Spleen (tissue), 11 donors: ENCODE results near the gene UBASH3B. TPM values are rescaled to one million over a fixed set of nuclear protein-coding genes. Genes with fewer than 3 reads are reported as not detected.
A peak's percentile ranks its signal among the peaks of the same experiment; 100 is the strongest.

Experiments used
- DNase-seq: peaks from one replicate; pipeline ENCODE4 v3.0.0-alpha.2; 2020
- H3K27ac ChIP-seq, 8 donors: fragments of 200-600 bp; sonication (generic) in 7 of 8; 1 replicate in 4 of 8; 2 replicates in 4 of 8; pipeline versions ENCODE4 v1.5.0 to v1.8.0; 2016 to 2021; ENCODE audit warnings: inconsistent platforms in 4 of 8, mild to moderate bottlenecking in 4 of 8, moderate library complexity in 1 of 8
- H3K27me3 ChIP-seq, 7 donors: fragments of 200-600 bp; sonication (generic) in 6 of 7; replicated peaks in 1 of 7; 1 replicate in 4 of 7; 2 replicates in 3 of 7; pipeline versions ENCODE4 v1.5.0 to v1.8.0; 2016 to 2021; ENCODE audit warnings: inconsistent platforms in 3 of 7, mild to moderate bottlenecking in 1 of 7
- H3K36me3 ChIP-seq, 6 donors: fragments of 200-600 bp; sonication (generic) in 5 of 6; 1 replicate in 4 of 6; 2 replicates in 2 of 6; pipeline versions ENCODE4 v1.5.0 to v1.8.0; 2016 to 2021; ENCODE audit warnings: inconsistent platforms in 2 of 6
- H3K4me1 ChIP-seq, 6 donors: fragments of 200-600 bp; sonication (generic) in 5 of 6; 1 replicate in 3 of 6; 2 replicates in 3 of 6; pipeline versions ENCODE4 v1.5.0 to v1.8.0; 2016 to 2021; ENCODE audit warnings: inconsistent platforms in 3 of 6
- H3K4me3 ChIP-seq, 8 donors: fragments of 200-600 bp; sonication (generic) in 7 of 8; 1 replicate in 4 of 8; 2 replicates in 4 of 8; pipeline versions ENCODE4 v1.5.0 to v1.8.0; 2016 to 2021; ENCODE audit warnings: inconsistent platforms in 4 of 8, mild to moderate bottlenecking in 4 of 8, moderate library complexity in 2 of 8
- H3K9me3 ChIP-seq, 8 donors: fragments of 200-600 bp; sonication (generic) in 7 of 8; 1 replicate in 4 of 8; 2 replicates in 4 of 8; pipeline versions ENCODE4 v1.5.0 to v1.8.0; 2016 to 2021; ENCODE audit warnings: inconsistent platforms in 4 of 8
- CTCF ChIP-seq, 11 experiments: fragments of 200-600 bp in 7 of 11; fragments of 450-650 bp in 4 of 11; sonication (generic) in 4 of 11; IDR thresholded peaks in 8 of 11; conservative IDR thresholded peaks in 3 of 11; 1 replicate in 7 of 11; 2 replicates in 4 of 11; pipeline versions ENCODE4 v1.4.0 to v1.8.0; 2016 to 2021; ENCODE audit warnings: antibody characterized with exemption in 11 of 11, inconsistent platforms in 4 of 11, mild to moderate bottlenecking in 1 of 11
- POLR2A ChIP-seq, 3 donors: fragments of 450-650 bp; IDR thresholded peaks; one replicate each; pipeline ENCODE4 v1.5.1; 2017; ENCODE audit warnings: antibody characterized with exemption in 3 of 3, mild to moderate bottlenecking in 1 of 3
- POLR2AphosphoS5 ChIP-seq, 3 donors: sonication (generic); formaldehyde crosslinking; IDR thresholded peaks; one replicate each; pipeline ENCODE4 v1.5.1; 2017; ENCODE audit warnings: antibody characterized with exemption in 3 of 3
- WGBS, 5 donors: extraction: QIAGEN DNeasy Blood & Tissue Kit in 3 of 5; methylation state at CpG; one replicate each; pipeline versions ENCODE4 v1.1.5 to v1.1.7; 2013 to 2018; 5-methylcytosine and 5-hydroxymethylcytosine counted together
- intact Hi-C: fragments of 100-400 bp; cut with DNase I; formaldehyde crosslinking; loops from one replicate; pipeline ENCODE4 v1.15.0; 2023; ENCODE audit warnings: low total_unique reads
- polyA plus RNA-seq, 3 donors: library from polyadenylated mRNA; stranded (reverse); fragments of 200-250 nt; gene quantifications; one replicate each; pipeline ENCODE4 v1.2.1, GENCODE V29; 2013
- total RNA-seq, 7 donors: library from RNA; depleted of rRNA in 3 of 7; stranded (reverse); fragments of >200 nt in 3 of 7; fragmentation: NEBNext Ultra II Directional in 4 of 7; extraction: Animal tissue kit (Norgen Biotek cat#: 25700) in 4 of 7; gene quantifications; one replicate each; pipeline versions ENCODE4 v1.1.0 to v1.2.1, GENCODE V29; 2016 to 2021
- donor health status: healthy with polysubstance abuse.
- donor health status: DM: no; HTN: no; CAD: no; lungs with moderate emphysema.
- donor health status: DM: no; HTN: no; CAD: no.
- donor health status: Bipolar disorder and iron deficiency.
- donor health status: healthy.
- donor health status: DM: no; HTN: no; CAD: no.
- donor health status: DM: yes; HTN: yes; CAD: no.

Gene UBASH3B
- total and polyA plus RNA-seq, 10 donors: 4.4 to 190 (median 77.9) TPM

GRCh38 chr11:122758339-122758738, 102.8 kb downstream of the UBASH3B start:
- no peak for TF ChIP-seq CTCF (IDR thresholded peaks at IDR 0.05 in 8 of 11, conservative IDR thresholded peaks at IDR 0.05 in 3 of 11)
- TF ChIP-seq POLR2AphosphoS5 (IDR thresholded peaks at IDR 0.05): no peak
- no peak for TF ChIP-seq POLR2A (IDR thresholded peaks at IDR 0.05)
- Histone ChIP-seq H3K9me3 (no peaks in the 10 kb centered on the region), H3K4me3 (no peak overlapping the region), H3K27ac (peak overlapping the region in 3 of 8 donors; percentile 2 to 41 (median 25)), H3K4me1 (peaks cover 26 to 81% (median 49%) of the 10 kb centered on the region in 6 donors), H3K27me3 (no peaks in the 10 kb centered on the region), H3K36me3 (no peaks in the 10 kb centered on the region)
- intact Hi-C loops: loop anchor here (5.0 kb wide), 1 partner anchor 126 kb away; no protein-coding TSS in a partner anchor
- WGBS, 5 donors: 74 to 90% (median 80%) methylated on average over 8 of the region's 8 CpGs
- no peak for DNase-seq

GRCh38 chr11:122758974-122759373, 103.5 kb downstream of the UBASH3B start:
- 35 to 53% (median 41%) methylated on average over 5 of the region's 5 CpGs for WGBS, 5 donors
- no peak for TF ChIP-seq POLR2AphosphoS5 (IDR thresholded peaks at IDR 0.05)
- TF ChIP-seq POLR2A (IDR thresholded peaks at IDR 0.05): no peak
- TF ChIP-seq CTCF (IDR thresholded peaks at IDR 0.05 in 8 of 11, conservative IDR thresholded peaks at IDR 0.05 in 3 of 11): no peak
- Histone ChIP-seq H3K4me1 (peaks cover 26 to 79% (median 47%) of the 10 kb centered on the region in 6 donors), H3K36me3 (no peaks in the 10 kb centered on the region), H3K27ac (peak overlapping the region in 3 of 8 donors; percentile 2 to 41 (median 25)), H3K4me3 (no peak overlapping the region), H3K9me3 (no peaks in the 10 kb centered on the region), H3K27me3 (no peaks in the 10 kb centered on the region)
- intact Hi-C loops: loop anchor here (5.0 kb wide), 1 partner anchor 127 kb away; no protein-coding TSS in a partner anchor
- DNase-seq: no peak

GRCh38 chr11:122763108-122763507, 107.6 kb downstream of the UBASH3B start:
- Histone ChIP-seq H3K36me3 (no peaks in the 10 kb centered on the region), H3K4me3 (no peak overlapping the region), H3K9me3 (no peaks in the 10 kb centered on the region), H3K27ac (no peak overlapping the region), H3K27me3 (no peaks in the 10 kb centered on the region), H3K4me1 (peaks cover 0 to 43% (median 12%) of the 10 kb centered on the region in 6 donors)
- intact Hi-C loops: no loop called here
- TF ChIP-seq POLR2AphosphoS5 (IDR thresholded peaks at IDR 0.05) (no peak), CTCF (IDR thresholded peaks at IDR 0.05 in 8 of 11, conservative IDR thresholded peaks at IDR 0.05 in 3 of 11) (no peak), POLR2A (IDR thresholded peaks at IDR 0.05) (no peak)
- DNase-seq: no peak
- WGBS, 5 donors: 42 to 100% (median 90%) methylated on average over 2 of the region's 2 CpGs

GRCh38 chr11:122764371-122765090, 109.0 kb downstream of the UBASH3B start:
- Histone ChIP-seq H3K9me3 (no peaks in the 10 kb centered on the region), H3K4me3 (no peak overlapping the region), H3K27ac (no peak overlapping the region), H3K27me3 (no peaks in the 10 kb centered on the region), H3K4me1 (peaks cover 0 to 29% (median 7%) of the 10 kb centered on the region in 6 donors), H3K36me3 (no peaks in the 10 kb centered on the region)
- 69 to 83% (median 75%) methylated on average over 7 of the region's 7 CpGs for WGBS, 5 donors
- intact Hi-C loops: no loop called here
- no peak for DNase-seq
- no peak for TF ChIP-seq CTCF (IDR thresholded peaks at IDR 0.05 in 8 of 11, conservative IDR thresholded peaks at IDR 0.05 in 3 of 11)
- no peak for TF ChIP-seq POLR2A (IDR thresholded peaks at IDR 0.05)
- no peak for TF ChIP-seq POLR2AphosphoS5 (IDR thresholded peaks at IDR 0.05)
